ENCODE measurements around the gene CLDN19.
"Not testable (repeated sequence)": the region's sequence is repeated elsewhere in the genome, so short reads cannot be mapped to it uniquely, and the experiment has no call there.

Gene CLDN19

GRCh38 chr1:42723511-42723910, 16.5 kb downstream of the CLDN19 start:
- Histone ChIP-seq H3K27me3 (ENCODE audit: insufficient read depth, low read depth, severe bottlenecking) (no peaks in the 10 kb centered on the region), H3K4me3 (ENCODE audit: low read depth, low read length) (no peak overlapping the region)
- no peak for DNase-seq

GRCh38 chr1:42722403-42722802, 17.6 kb downstream of the CLDN19 start:
- not testable (repeated sequence) for H3K4me3 ChIP-seq (ENCODE audit: low read depth, low read length); DNase-seq; H3K27me3 ChIP-seq (ENCODE audit: insufficient read depth, low read depth, severe bottlenecking); H3K27ac ChIP-seq; H3K9me3 ChIP-seq (ENCODE audit: severe bottlenecking)
- peaks cover 14% of the 10 kb centered on the region for H3K36me3 ChIP-seq

More at GRCh38 chr1:42723511-42723910, 16.5 kb downstream of the CLDN19 start:
- no peak for TF ChIP-seq CTCF (IDR thresholded peaks at IDR 0.05; ENCODE audit: low read depth, low read length)
- Histone ChIP-seq H3K27ac (no peak overlapping the region), H3K9me3 (ENCODE audit: severe bottlenecking) (no peaks in the 10 kb centered on the region), H3K36me3 (peaks cover 6% of the 10 kb centered on the region)

- no peak for TF ChIP-seq CTCF (IDR thresholded peaks at IDR 0.05; ENCODE audit: low read depth, low read length)
- Histone ChIP-seq H3K27ac (no peak overlapping the region), H3K9me3 (ENCODE audit: severe bottlenecking) (no peaks in the 10 kb centered on the region), H3K27me3 (ENCODE audit: insufficient read depth, low read depth, severe bottlenecking) (no peaks in the 10 kb centered on the region), H3K36me3 (peaks cover 16% of the 10 kb centered on the region), H3K4me3 (ENCODE audit: low read depth, low read length) (no peak overlapping the region)
- DNase-seq: no peak
Observed at GRCh38 chr1:42721926-42722325, 18.1 kb downstream of the CLDN19 start.

GRCh38 chr1:42720868-42721267, 19.2 kb downstream of the CLDN19 start:
- H3K4me3 ChIP-seq (ENCODE audit: low read depth, low read length): no peak overlapping the region
- no peak overlapping the region for H3K27ac ChIP-seq
- no peaks in the 10 kb centered on the region for H3K27me3 ChIP-seq (ENCODE audit: insufficient read depth, low read depth, severe bottlenecking)
- no peaks in the 10 kb centered on the region for H3K9me3 ChIP-seq (ENCODE audit: severe bottlenecking)
- no peak for DNase-seq
- peaks cover 19% of the 10 kb centered on the region for H3K36me3 ChIP-seq
- no peak for TF ChIP-seq CTCF (IDR thresholded peaks at IDR 0.05; ENCODE audit: low read depth, low read length)

GRCh38 chr1:42714441-42714840, 25.6 kb downstream of the CLDN19 start:
- H3K4me3 ChIP-seq (ENCODE audit: low read depth, low read length); H3K27ac ChIP-seq; DNase-seq; H3K27me3 ChIP-seq (ENCODE audit: insufficient read depth, low read depth, severe bottlenecking); H3K9me3 ChIP-seq (ENCODE audit: severe bottlenecking): not testable (repeated sequence)
- peaks cover 62% of the 10 kb centered on the region for H3K36me3 ChIP-seq

- Histone ChIP-seq H3K36me3 (peaks cover 57% of the 10 kb centered on the region), H3K27me3 (ENCODE audit: insufficient read depth, low read depth, severe bottlenecking) (no peaks in the 10 kb centered on the region), H3K9me3 (ENCODE audit: severe bottlenecking) (no peaks in the 10 kb centered on the region), H3K27ac (no peak overlapping the region), H3K4me3 (ENCODE audit: low read depth, low read length) (no peak overlapping the region)
- no peak for DNase-seq
- no peak for TF ChIP-seq CTCF (IDR thresholded peaks at IDR 0.05; ENCODE audit: low read depth, low read length)
Observed at GRCh38 chr1:42713293-42713692, 26.7 kb downstream of the CLDN19 start.

GRCh38 chr1:42712808-42713207, 27.2 kb downstream of the CLDN19 start:
- H3K36me3 ChIP-seq: peaks cover 57% of the 10 kb centered on the region
- not testable (repeated sequence) for H3K27ac ChIP-seq; H3K4me3 ChIP-seq (ENCODE audit: low read depth, low read length); H3K27me3 ChIP-seq (ENCODE audit: insufficient read depth, low read depth, severe bottlenecking); DNase-seq; H3K9me3 ChIP-seq (ENCODE audit: severe bottlenecking)

All from WERI-Rb-1 (cell line).